ENCODE measurements around the gene UBE2L6.
"Not testable (repeated sequence)": the region's sequence is repeated elsewhere in the genome, so short reads cannot be mapped to it uniquely, and the experiment has no call there.

Gene UBE2L6

GRCh38 chr11:57566005-57566904 lies 1.2 kb downstream of the UBE2L6 start:
- no peak for FAIRE-seq

GRCh38 chr11:57562596-57562995 lies 4.9 kb downstream of the UBE2L6 start:
- FAIRE-seq: no peak

- FAIRE-seq: no peak
Measured at GRCh38 chr11:57560146-57560545, 7.3 kb downstream of the UBE2L6 start.

GRCh38 chr11:57556041-57556440 lies 11.4 kb downstream of the UBE2L6 start:
- no peak for FAIRE-seq

GRCh38 chr11:57555393-57555792 lies 12.1 kb downstream of the UBE2L6 start:
- no peak for FAIRE-seq

GRCh38 chr11:57552479-57552878 lies 15.0 kb downstream of the UBE2L6 start:
- no peak for FAIRE-seq

- no peak for FAIRE-seq
Measured at GRCh38 chr11:57551941-57552340, 15.5 kb downstream of the UBE2L6 start.

- FAIRE-seq: no peak
Measured at GRCh38 chr11:57549983-57550382, 17.5 kb downstream of the UBE2L6 start.

GRCh38 chr11:57547854-57548377 lies 19.6 kb downstream of the UBE2L6 start:
- no peak for FAIRE-seq

GRCh38 chr11:57546869-57547475 lies 20.5 kb downstream of the UBE2L6 start:
- no peak for FAIRE-seq

- no peak for FAIRE-seq
Measured at GRCh38 chr11:57546451-57546850, 21.0 kb downstream of the UBE2L6 start.

- no peak for FAIRE-seq
Measured at GRCh38 chr11:57545883-57546282, 21.6 kb downstream of the UBE2L6 start.

- no peak for FAIRE-seq
Measured at GRCh38 chr11:57544566-57544965, 22.9 kb downstream of the UBE2L6 start.

- no peak for FAIRE-seq
Measured at GRCh38 chr11:57543593-57543992, 23.9 kb downstream of the UBE2L6 start.

GRCh38 chr11:57542582-57542981 lies 24.9 kb downstream of the UBE2L6 start:
- no peak for FAIRE-seq

- FAIRE-seq: no peak
Measured at GRCh38 chr11:57541169-57541568, 26.3 kb downstream of the UBE2L6 start.

GRCh38 chr11:57539342-57539741 lies 28.1 kb downstream of the UBE2L6 start:
- no peak for FAIRE-seq

GRCh38 chr11:57536947-57537619 lies 30.4 kb downstream of the UBE2L6 start, which contains the start of gene SMTNL1:
TSS of gene SMTNL1 (plus strand) at chr11:57537595. CDS start at chr11:57542643, 5,048 bp downstream.
- FAIRE-seq: no peak

GRCh38 chr11:57534449-57534848 lies 33.0 kb downstream of the UBE2L6 start:
- not testable (repeated sequence) for FAIRE-seq

GRCh38 chr11:57530596-57531507 lies 36.6 kb downstream of the UBE2L6 start, which contains the start of gene TIMM10:
TSS of gene TIMM10 (minus strand) at chr11:57530754. CDS start at chr11:57530189, 565 bp downstream.
- peak; percentile 97 for FAIRE-seq

GRCh38 chr11:57530215-57530595 lies 37.3 kb downstream of the UBE2L6 start:
- no peak for FAIRE-seq

GRCh38 chr11:57529012-57529411 lies 38.5 kb downstream of the UBE2L6 start:
- no peak for FAIRE-seq
